Left lung (tissue), 10 donors: ENCODE results near the gene GDNF. TPM values are rescaled to one million over a fixed set of nuclear protein-coding genes. Genes with fewer than 3 reads are reported as not detected.
"Not testable (repeated sequence)": the region's sequence is repeated elsewhere in the genome, so short reads cannot be mapped to it uniquely, and the experiment has no call there.

Experiments used
- ATAC-seq: fragments of 200-7000 bp; cut with Tn5 transposase; one replicate; pipeline ENCODE4 v1.9.1; 2020; ENCODE audit warnings: moderate library complexity
- DNase-seq, 4 donors: peaks; one replicate each; pipeline ENCODE4 v3.0.0-alpha.2; 2013 to 2020
- H3K27ac ChIP-seq, 2 donors: fragments of 200-600 bp; sonication (generic) in 1 of 2; one replicate each; pipeline versions ENCODE4 v1.5.0 to v1.8.0; 2020 to 2021
- H3K27me3 ChIP-seq, 2 donors: fragments of 200-600 bp; sonication (generic) in 1 of 2; one replicate each; pipeline versions ENCODE4 v1.5.0 to v1.8.0; 2020 to 2021
- H3K36me3 ChIP-seq, 2 donors: fragments of 200-600 bp; sonication (generic) in 1 of 2; one replicate each; pipeline versions ENCODE4 v1.5.0 to v1.8.0; 2020 to 2021
- H3K4me1 ChIP-seq, 2 donors: fragments of 200-600 bp; one replicate each; pipeline ENCODE4 v1.8.0; 2021
- H3K4me3 ChIP-seq, 2 donors: fragments of 200-600 bp; sonication (generic) in 1 of 2; one replicate each; pipeline versions ENCODE4 v1.5.0 to v1.8.0; 2020 to 2021; ENCODE audit warnings: mild to moderate bottlenecking in 1 of 2
- H3K9me3 ChIP-seq, 2 donors: fragments of 200-600 bp; sonication (generic) in 1 of 2; one replicate each; pipeline versions ENCODE4 v1.5.0 to v1.8.0; 2020 to 2021
- intact Hi-C, 2 donors: fragments of 100-400 bp; cut with DNase I; formaldehyde crosslinking; loops; one replicate each; pipeline versions ENCODE4 v1.11.2 to v1.14.2; 2022
- polyA plus RNA-seq, 6 donors: library from polyadenylated mRNA; unstranded; fragments of 120-200 nt; gene quantifications; one replicate each; pipeline ENCODE4 v1.2.1, GENCODE V29; 2013; ENCODE audit not compliant: insufficient read length in 6 of 6
- total RNA-seq, 2 donors: library from RNA; stranded (reverse); fragmentation: NEBNext Ultra II Directional; extraction: Animal tissue kit (Norgen Biotek cat#: 25700); gene quantifications; one replicate each; pipeline ENCODE4 v1.2.1, GENCODE V29; 2021
- TF ChIP-seq, protein P1 (sequence below), 2 donors: fragments of 200-600 bp; sonication (generic) in 1 of 2; IDR thresholded peaks; one replicate each; pipeline versions ENCODE4 v1.5.0 to v1.8.0; 2021; ENCODE audit warnings: antibody characterized with exemption in 2 of 2
- donor health status: DM: no; HTN: yes; CAD: no.
- donor health status: DM: no; HTN: no; CAD: no.

Gene GDNF
- total and polyA plus RNA-seq, 8 donors = 0.06 to 0.17 (median 0.07) TPM; not detected in 4

DNA sequence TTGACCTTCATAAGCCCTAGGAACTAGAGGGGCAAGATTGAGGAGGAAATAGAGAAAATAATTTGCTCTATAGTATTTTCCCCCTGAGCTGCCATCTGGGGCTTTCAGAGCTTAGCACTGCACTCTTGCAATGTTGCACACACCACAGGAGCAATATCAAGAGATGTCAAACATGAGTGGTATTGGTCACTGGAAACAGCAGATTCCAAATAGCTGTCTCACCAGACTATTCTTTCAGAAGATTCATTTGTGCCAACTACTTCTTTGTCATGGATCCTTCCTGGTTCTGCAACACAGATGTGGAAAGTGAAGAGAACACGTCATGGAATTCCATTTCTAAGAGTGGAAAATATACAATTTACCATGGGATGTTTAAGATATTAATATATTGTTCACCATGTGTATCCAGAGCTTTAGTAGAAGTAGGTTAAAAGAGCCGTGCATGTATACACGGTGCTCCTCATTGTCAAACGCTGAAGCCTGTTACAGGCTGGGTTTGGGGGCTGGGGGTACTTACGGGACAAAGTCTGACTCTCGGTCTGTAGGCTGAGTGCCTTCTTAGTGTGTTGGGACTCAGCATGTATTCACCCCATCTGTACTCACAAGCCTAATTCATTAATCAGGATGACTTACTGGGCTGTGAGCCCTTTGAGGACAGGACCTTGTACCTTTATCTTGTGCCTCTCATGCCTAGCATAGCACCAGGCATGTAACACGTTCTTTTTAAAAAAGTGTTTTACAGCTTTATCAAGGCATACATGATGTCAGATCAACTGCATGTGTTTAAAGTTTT, 31.4 kb upstream of the GDNF start:
- no peaks in the 10 kb centered on the region for H3K4me1 ChIP-seq
- no peak overlapping the region for H3K27ac ChIP-seq
- ATAC-seq = no peak
- no peaks in the 10 kb centered on the region for H3K27me3 ChIP-seq
- no peaks in the 10 kb centered on the region for H3K36me3 ChIP-seq
- intact Hi-C loops = no loop called here
- DNase-seq = no peak
- no peak overlapping the region for H3K4me3 ChIP-seq
- TF ChIP-seq, protein P1, sequence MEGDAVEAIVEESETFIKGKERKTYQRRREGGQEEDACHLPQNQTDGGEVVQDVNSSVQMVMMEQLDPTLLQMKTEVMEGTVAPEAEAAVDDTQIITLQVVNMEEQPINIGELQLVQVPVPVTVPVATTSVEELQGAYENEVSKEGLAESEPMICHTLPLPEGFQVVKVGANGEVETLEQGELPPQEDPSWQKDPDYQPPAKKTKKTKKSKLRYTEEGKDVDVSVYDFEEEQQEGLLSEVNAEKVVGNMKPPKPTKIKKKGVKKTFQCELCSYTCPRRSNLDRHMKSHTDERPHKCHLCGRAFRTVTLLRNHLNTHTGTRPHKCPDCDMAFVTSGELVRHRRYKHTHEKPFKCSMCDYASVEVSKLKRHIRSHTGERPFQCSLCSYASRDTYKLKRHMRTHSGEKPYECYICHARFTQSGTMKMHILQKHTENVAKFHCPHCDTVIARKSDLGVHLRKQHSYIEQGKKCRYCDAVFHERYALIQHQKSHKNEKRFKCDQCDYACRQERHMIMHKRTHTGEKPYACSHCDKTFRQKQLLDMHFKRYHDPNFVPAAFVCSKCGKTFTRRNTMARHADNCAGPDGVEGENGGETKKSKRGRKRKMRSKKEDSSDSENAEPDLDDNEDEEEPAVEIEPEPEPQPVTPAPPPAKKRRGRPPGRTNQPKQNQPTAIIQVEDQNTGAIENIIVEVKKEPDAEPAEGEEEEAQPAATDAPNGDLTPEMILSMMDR (IDR thresholded peaks at IDR 0.05) = no peak
- H3K9me3 ChIP-seq = no peaks in the 10 kb centered on the region

GRCh38 chr5:37869216-37869615, 29.4 kb upstream of the GDNF start:
- DNase-seq = no peak
- ATAC-seq = no peak
- Histone ChIP-seq H3K4me1 (no peaks in the 10 kb centered on the region), H3K27ac (no peak overlapping the region), H3K4me3 (no peak overlapping the region), H3K9me3 (no peaks in the 10 kb centered on the region), H3K36me3 (no peaks in the 10 kb centered on the region), H3K27me3 (no peaks in the 10 kb centered on the region)
- TF ChIP-seq, protein P1 (IDR thresholded peaks at IDR 0.05) = no peak
- intact Hi-C loops = no loop called here

DNA sequence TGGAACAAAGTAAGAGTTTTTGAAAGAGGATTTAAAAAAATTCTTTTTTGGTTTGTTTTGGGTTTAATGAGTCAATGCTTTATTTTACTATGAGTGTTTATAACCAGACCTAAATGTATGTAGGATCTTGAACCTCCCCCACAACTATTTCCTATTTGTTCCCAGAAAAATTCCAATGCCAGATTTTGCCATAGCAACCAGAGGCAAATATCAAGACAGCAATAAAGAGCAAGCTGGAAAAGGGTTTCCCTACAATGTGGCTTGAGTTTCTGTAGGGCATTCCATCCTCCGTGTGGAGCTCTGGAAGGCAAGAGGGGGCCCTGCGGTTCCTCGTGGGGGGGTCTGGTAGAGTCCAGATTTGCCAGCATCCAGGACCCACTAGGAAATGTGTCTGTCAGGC, 27.8 kb upstream of the GDNF start:
- intact Hi-C loops = no loop called here
- no peak overlapping the region for H3K4me3 ChIP-seq
- ATAC-seq = no peak
- H3K27ac ChIP-seq = no peak overlapping the region
- H3K36me3 ChIP-seq = no peaks in the 10 kb centered on the region
- H3K4me1 ChIP-seq = no peaks in the 10 kb centered on the region
- TF ChIP-seq, protein P1 (IDR thresholded peaks at IDR 0.05) = no peak
- no peak for DNase-seq
- H3K9me3 ChIP-seq = no peaks in the 10 kb centered on the region
- no peaks in the 10 kb centered on the region for H3K27me3 ChIP-seq

GRCh38 chr5:37862907-37863306, 23.1 kb upstream of the GDNF start:
- DNase-seq, ATAC-seq, H3K36me3 ChIP-seq, intact Hi-C loops, H3K27me3 ChIP-seq, H3K4me3 ChIP-seq, H3K4me1 ChIP-seq, H3K27ac ChIP-seq, H3K9me3 ChIP-seq: not testable (repeated sequence)

- no peak overlapping the region for H3K4me3 ChIP-seq
- ATAC-seq (no peak), DNase-seq (no peak)
Measured at GRCh38 chr5:37860206-37860605, 20.4 kb upstream of the GDNF start.

More at GRCh38 chr5:37860206-37860605, 20.4 kb upstream of the GDNF start:
- no peaks in the 10 kb centered on the region for H3K9me3 ChIP-seq
- H3K27me3 ChIP-seq = peaks cover 0 to 5% of the 10 kb centered on the region in 2 donors
- H3K36me3 ChIP-seq = no peaks in the 10 kb centered on the region
- H3K27ac ChIP-seq = no peak overlapping the region
- no peaks in the 10 kb centered on the region for H3K4me1 ChIP-seq
- intact Hi-C loops = no loop called here
- TF ChIP-seq, protein P1 (IDR thresholded peaks at IDR 0.05) = no peak
